NT2/D1 (cell line): ENCODE data around the gene FSIP1.

ENCODE experiments used
- SUZ12 ChIP-seq: IDR thresholded peaks from 2 replicates; pipeline ENCODE4 v1.6.1; 2011; ENCODE audit not compliant: insufficient read length, insufficient read depth; ENCODE audit errors: extremely low read depth
- YY1 ChIP-seq: IDR thresholded peaks from 2 replicates; pipeline ENCODE4 v1.6.1; 2011; ENCODE audit not compliant: insufficient read length, insufficient read depth
- ZNF274 ChIP-seq: IDR thresholded peaks from 2 replicates; pipeline ENCODE4 v1.6.1; 2011; ENCODE audit warnings: mild to moderate bottlenecking, low read depth, low read length

DNA sequence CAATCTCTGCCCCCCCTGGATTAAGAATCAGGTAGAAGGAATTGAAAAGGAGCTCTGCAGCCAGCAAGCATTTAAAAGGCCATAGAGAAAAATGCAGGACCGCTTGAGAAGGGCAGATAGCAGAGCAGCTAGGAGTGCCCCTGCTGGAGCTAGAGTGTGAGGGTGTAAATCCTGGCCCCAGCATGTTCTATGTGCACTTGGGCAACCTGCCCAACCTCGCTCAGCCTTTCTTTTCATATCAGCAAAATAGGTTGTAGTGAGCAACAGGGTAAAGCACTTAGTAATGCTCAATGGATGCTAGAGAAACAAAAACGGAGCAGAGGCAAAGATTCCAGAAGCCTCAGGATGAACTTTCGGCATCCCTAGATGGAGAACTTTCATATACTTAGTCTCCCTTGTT is 226.8 kb downstream of the FSIP1 start:
- no peak for TF ChIP-seq YY1
- TF ChIP-seq ZNF274, result no peak
- no peak for TF ChIP-seq SUZ12
